Neural cell (in vitro differentiated cells): ENCODE measurements around the gene AGRP. TPM values are rescaled to one million over a fixed set of nuclear protein-coding genes. Genes with fewer than 3 reads are reported as not detected.

ENCODE experiments used
- H2AFZ ChIP-seq: fragments of 200-600, 300-800 bp; sonication (generic), shearing (Covaris generic); 2 replicates; pipeline ENCODE4 v1.6.0; 2014; ENCODE audit warnings: low read depth, mild to moderate bottlenecking, antibody characterized with exemption, low read length, moderate library complexity
- H3F3A ChIP-seq: fragments of 200-600 bp; shearing (Covaris generic); 2 replicates; pipeline ENCODE4 v1.6.1; 2016; ENCODE audit warnings: mild to moderate bottlenecking, moderate library complexity, mixed read lengths, antibody characterized with exemption, low read length; ENCODE audit not compliant: insufficient read depth, poor library complexity, severe bottlenecking
- H3K27ac ChIP-seq: fragments of 200-600, 300-800 bp; sonication (generic), shearing (Covaris generic); 2 replicates; pipeline ENCODE4 v1.5.1; 2014; ENCODE audit warnings: mild to moderate bottlenecking, low read length, moderate library complexity
- H3K27me3 ChIP-seq: fragments of 300-800, 200-600 bp; sonication (generic), shearing (Covaris generic); 2 replicates; pipeline ENCODE4 v1.6.0; 2014; ENCODE audit warnings: mild to moderate bottlenecking, low read depth, low read length, moderate library complexity; ENCODE audit not compliant: insufficient read depth
- H3K36me3 ChIP-seq: fragments of 300-800, 200-600 bp; sonication (generic), shearing (Covaris generic); 2 replicates; pipeline ENCODE4 v1.5.1; 2014; ENCODE audit warnings: mild to moderate bottlenecking, antibody characterized with exemption, low read length, moderate library complexity; ENCODE audit not compliant: insufficient read depth
- H3K4me2 ChIP-seq: fragments of 300-800, 200-600 bp; sonication (generic), shearing (Covaris generic); 2 replicates; pipeline ENCODE4 v1.6.0; 2014; ENCODE audit warnings: mild to moderate bottlenecking, low read length
- H3K4me3 ChIP-seq: fragments of 300-800, 200-600 bp; sonication (generic), shearing (Covaris generic); 2 replicates; pipeline ENCODE4 v1.5.1; 2014; ENCODE audit warnings: mild to moderate bottlenecking, low read length, moderate library complexity
- H3K79me2 ChIP-seq: fragments of 200-600 bp; shearing (Covaris generic); replicated peaks from 2 replicates; pipeline ENCODE4 v1.6.0; 2014; ENCODE audit warnings: mild to moderate bottlenecking, low read length, moderate library complexity; ENCODE audit not compliant: insufficient read depth
- H3K9ac ChIP-seq: fragments of 300-800, 200-600 bp; sonication (generic), shearing (Covaris generic); 2 replicates; pipeline ENCODE4 v1.6.1; 2016; ENCODE audit warnings: mild to moderate bottlenecking, low read length, mixed read lengths
- H3K9me2 ChIP-seq: fragments of 200-600 bp; shearing (Covaris generic); 2 replicates; pipeline ENCODE4 v1.6.1; 2016; ENCODE audit warnings: mild to moderate bottlenecking, low read length, mixed read lengths; ENCODE audit not compliant: insufficient read depth
- H3K9me3 ChIP-seq: fragments of 200-600, 300-800 bp; sonication (generic), shearing (Covaris generic); 2 replicates; pipeline ENCODE4 v1.6.1; 2016; ENCODE audit warnings: mild to moderate bottlenecking, mixed run types, low read length, moderate library complexity, mixed read lengths
- H4K20me1 ChIP-seq: fragments of 200-600 bp; shearing (Covaris generic); 2 replicates; pipeline ENCODE4 v1.6.1; 2016; ENCODE audit warnings: mild to moderate bottlenecking, mixed run types; ENCODE audit not compliant: insufficient read depth
- CTCF ChIP-seq: fragments of 450-650 bp; IDR thresholded peaks from 2 replicates; pipeline ENCODE4 v1.5.1; 2014; ENCODE audit warnings: antibody characterized with exemption, mild to moderate bottlenecking, moderate library complexity; ENCODE audit not compliant: poor library complexity, severe bottlenecking
- EZH2 ChIP-seq: fragments of 200-600, 300-800 bp; shearing (Covaris generic), sonication (generic); IDR thresholded peaks from 2 replicates; pipeline ENCODE4 v1.6.1; 2014; ENCODE audit warnings: antibody characterized with exemption, low read length, borderline replicate concordance, mild to moderate bottlenecking; ENCODE audit not compliant: insufficient read depth, poor library complexity, severe bottlenecking
- MXI1 ChIP-seq: fragments of 450-650 bp; conservative IDR thresholded peaks from 2 replicates; pipeline ENCODE4 v1.6.1; 2014; ENCODE audit warnings: antibody characterized with exemption, mild to moderate bottlenecking; ENCODE audit not compliant: poor library complexity, severe bottlenecking
- POLR2AphosphoS5 ChIP-seq: IDR thresholded peaks from 2 replicates; pipeline ENCODE4 v1.6.1; 2012
- REST ChIP-seq: IDR thresholded peaks from 2 replicates; pipeline ENCODE4 v1.6.1; 2012; ENCODE audit warnings: borderline replicate concordance
- TAF1 ChIP-seq: IDR thresholded peaks from 2 replicates; pipeline ENCODE4 v1.6.1; 2012; ENCODE audit warnings: low read depth
- polyA plus RNA-seq: library from polyadenylated mRNA; depleted of rRNA; stranded (reverse); fragments of >200 nt; gene quantifications from 2 replicates; pipeline ENCODE4 v1.2.3, GENCODE V29; 2014

AGRP gene
- polyA plus RNA-seq, 1 donor from 2014 or later = not detected

- no peak for TF ChIP-seq CTCF
- TF ChIP-seq EZH2 = no peak
- no peak for TF ChIP-seq MXI1
These were observed 41.4 kb downstream of the AGRP start (continued) for GRCh38 chr16:67441907-67442306.

GRCh38 chr16:67441271-67441753 lies 42.0 kb downstream of the AGRP start:
- no peaks in the 10 kb centered on the region for H3K9me3 ChIP-seq
- H3K9me2 ChIP-seq = no peaks in the 10 kb centered on the region
- no peak overlapping the region for H3K9ac ChIP-seq
- H3F3A ChIP-seq = no peaks in the 10 kb centered on the region
- H3K4me2 ChIP-seq = no peak overlapping the region
- no peaks in the 10 kb centered on the region for H3K36me3 ChIP-seq
- H3K4me3 ChIP-seq = no peak overlapping the region
- H3K27ac ChIP-seq = no peak overlapping the region
- no peak for TF ChIP-seq POLR2AphosphoS5
- H3K79me2 ChIP-seq = no peaks in the 10 kb centered on the region
- H2AFZ ChIP-seq = no peak overlapping the region
- no peaks in the 10 kb centered on the region for H4K20me1 ChIP-seq
- H3K27me3 ChIP-seq = no peaks in the 10 kb centered on the region

GRCh38 chr16:67438824-67439393 lies 44.4 kb downstream of the AGRP start:
- no peaks in the 10 kb centered on the region for H3K9me2 ChIP-seq
- no peaks in the 10 kb centered on the region for H3K9me3 ChIP-seq
- no peak overlapping the region for H3K27ac ChIP-seq
- H3F3A ChIP-seq = no peaks in the 10 kb centered on the region
- H3K4me3 ChIP-seq = no peak overlapping the region
- no peak for TF ChIP-seq CTCF
- TF ChIP-seq MXI1 = no peak
- no peak for TF ChIP-seq TAF1
- no peak for TF ChIP-seq REST
- TF ChIP-seq POLR2AphosphoS5 = no peak
- no peak overlapping the region for H3K9ac ChIP-seq
- H4K20me1 ChIP-seq = no peaks in the 10 kb centered on the region
- H3K79me2 ChIP-seq = no peaks in the 10 kb centered on the region
- H2AFZ ChIP-seq = no peak overlapping the region
- no peaks in the 10 kb centered on the region for H3K27me3 ChIP-seq
- no peaks in the 10 kb centered on the region for H3K36me3 ChIP-seq
- H3K4me2 ChIP-seq = no peak overlapping the region
